Measurements from ENCODE around the gene INTS3. TPM values are rescaled to one million over a fixed set of nuclear protein-coding genes. Genes with fewer than 3 reads are reported as not detected.

INTS3 gene
- total and polyA plus RNA-seq, 8 donors = 13.5 to 56.2 (median 20.0) TPM

- no peaks in the 10 kb centered on the region for H3K9me3 ChIP-seq
- ATAC-seq (peak in 3 of 4 donors; percentile 49 to 74 (median 66)), DNase-seq (no peak), FAIRE-seq (no peak)
- no peaks in the 10 kb centered on the region for H3K4me1 ChIP-seq
- H3K36me3 ChIP-seq = peaks cover 0 to 12% (median 0%) of the 10 kb centered on the region in 3 donors
- WGBS, 2 donors = 83 to 85% methylated on average over 5 of the region's 5 CpGs
- H3K27ac ChIP-seq = no peak overlapping the region
- H3K4me3 ChIP-seq = no peak overlapping the region
- intact Hi-C loops (cut with DNase I) = no loop called here
- no peaks in the 10 kb centered on the region for H3K27me3 ChIP-seq
- TF ChIP-seq CTCF (IDR thresholded peaks at IDR 0.05) = no peak
These were observed 77.3 kb downstream of the INTS3 start for GRCh38 chr1:153805042-153805745.

GRCh38 chr1:153805886-153806719 is 78.3 kb downstream of the INTS3 start:
- WGBS, 2 donors = 83 to 84% methylated on average over 11 of the region's 11 CpGs
- H3K9me3 ChIP-seq = no peaks in the 10 kb centered on the region
- TF ChIP-seq CTCF (IDR thresholded peaks at IDR 0.05) = no peak
- no peaks in the 10 kb centered on the region for H3K27me3 ChIP-seq
- ATAC-seq = peak in 1 of 4 donors; percentile 17
- no peak overlapping the region for H3K27ac ChIP-seq
- no peak for FAIRE-seq
- no peak overlapping the region for H3K4me3 ChIP-seq
- H3K4me1 ChIP-seq = no peaks in the 10 kb centered on the region
- intact Hi-C loops (cut with DNase I) = no loop called here
- no peak for DNase-seq
- H3K36me3 ChIP-seq = peaks cover 0 to 21% (median 1%) of the 10 kb centered on the region in 3 donors

- H3K4me1 ChIP-seq = no peaks in the 10 kb centered on the region
- H3K27me3 ChIP-seq = no peaks in the 10 kb centered on the region
- no peak for TF ChIP-seq CTCF (IDR thresholded peaks at IDR 0.05)
- FAIRE-seq (no peak), DNase-seq (no peak), ATAC-seq (no peak)
- WGBS, 2 donors = 90 to 93% methylated on average over 13 of the region's 13 CpGs
- intact Hi-C loops (cut with DNase I) = loop anchor here in 1 of 3 donors (10.0 kb wide), 1 partner anchor 118 kb away; no protein-coding TSS in a partner anchor
- H3K4me3 ChIP-seq = no peak overlapping the region
- H3K9me3 ChIP-seq = no peaks in the 10 kb centered on the region
- peaks cover 0 to 67% (median 29%) of the 10 kb centered on the region in 3 donors for H3K36me3 ChIP-seq
- no peak overlapping the region for H3K27ac ChIP-seq
These were observed 88.5 kb downstream of the INTS3 start for GRCh38 chr1:153816283-153816889.

GRCh38 chr1:153818876-153819275 is 91.0 kb downstream of the INTS3 start:
- no peaks in the 10 kb centered on the region for H3K9me3 ChIP-seq
- no peak for TF ChIP-seq CTCF (IDR thresholded peaks at IDR 0.05)
- no peak overlapping the region for H3K4me3 ChIP-seq
- H3K36me3 ChIP-seq = peaks cover 0 to 48% (median 24%) of the 10 kb centered on the region in 3 donors
- FAIRE-seq (no peak), ATAC-seq (no peak), DNase-seq (no peak)
- no peak overlapping the region for H3K27ac ChIP-seq
- 83 to 85% methylated on average over 2 of the region's 2 CpGs for WGBS, 2 donors
- H3K4me1 ChIP-seq = no peaks in the 10 kb centered on the region
- intact Hi-C loops (cut with DNase I) = loop anchor here in 1 of 3 donors (10.0 kb wide), 1 partner anchor 116 kb away; no protein-coding TSS in a partner anchor
- no peaks in the 10 kb centered on the region for H3K27me3 ChIP-seq

Small RNA genes lying within 50 kb of the gene (microRNA-seq; reads per million reads assigned to microRNA genes)
- gene MIR8083 = 0 reads per million in 2 donors

Other genes starting within 250 kb of the INTS3 start
- 100 to 1,000 TPM in 2 of 6 donors, 10 to 100 TPM in 4; 21.4 to 264 (median 61.8) TPM for gene S100A6, start 192.1 kb upstream of the INTS3 start, total RNA-seq
- 100 to 1,000 TPM; 304 to 495 TPM for gene S100A6, start 192.1 kb upstream of the INTS3 start, polyA plus RNA-seq
- not detected for gene S100A5, start 187.1 kb upstream of the INTS3 start, total RNA-seq
- gene S100A5, start 187.1 kb upstream of the INTS3 start, polyA plus RNA-seq = not detected
- gene S100A4, start 182.2 kb upstream of the INTS3 start, total RNA-seq = 10 to 100 TPM in 4 of 6 donors, 1 to 10 TPM in 2; 5.0 to 40.9 (median 24.4) TPM
- gene S100A4, start 182.2 kb upstream of the INTS3 start, polyA plus RNA-seq = 100 to 1,000 TPM in 1 of 2 donors, 10 to 100 TPM in 1; 88.6 to 149 TPM
- under 1 TPM in 3 of 6 donors, not detected in 3; 0.20 to 0.70 (median 0.66) TPM for gene S100A3, start 178.8 kb upstream of the INTS3 start, total RNA-seq
- gene S100A3, start 178.8 kb upstream of the INTS3 start, polyA plus RNA-seq = 1 to 10 TPM in 1 of 2 donors, under 1 TPM in 1; 0.38 to 1.1 TPM
- gene S100A2, start 162.2 kb upstream of the INTS3 start, total RNA-seq = 1 to 10 TPM in 1 of 6 donors, under 1 TPM in 3, not detected in 2; 0.60 to 2.1 (median 0.68) TPM
- 1 to 10 TPM; 1.9 to 2.8 TPM for gene S100A2, start 162.2 kb upstream of the INTS3 start, polyA plus RNA-seq
- 10 to 100 TPM in 4 of 6 donors, 1 to 10 TPM in 2; 8.1 to 30.8 (median 13.4) TPM for gene S100A16, start 114.9 kb upstream of the INTS3 start, total RNA-seq
- gene S100A16, start 114.9 kb upstream of the INTS3 start, polyA plus RNA-seq = 10 to 100 TPM; 31.1 to 43.9 TPM
- gene S100A14, start 111.7 kb upstream of the INTS3 start, total RNA-seq = 10 to 100 TPM in 4 of 6 donors, 1 to 10 TPM in 2; 3.6 to 21.6 (median 11.1) TPM
- 10 to 100 TPM; 20.2 to 23.7 TPM for gene S100A14, start 111.7 kb upstream of the INTS3 start, polyA plus RNA-seq
- 10 to 100 TPM; 22.0 to 47.3 (median 30.5) TPM for gene S100A13, start 100.5 kb upstream of the INTS3 start, total RNA-seq
- gene S100A13, start 100.5 kb upstream of the INTS3 start, polyA plus RNA-seq = 100 to 1,000 TPM; 105 to 125 TPM
- 10 to 100 TPM in 1 of 6 donors, 1 to 10 TPM in 5; 1.9 to 14.0 (median 4.0) TPM for gene S100A1, start 99.6 kb upstream of the INTS3 start, total RNA-seq
- 1 to 10 TPM; 2.5 to 7.9 TPM for gene S100A1, start 99.6 kb upstream of the INTS3 start, polyA plus RNA-seq
- gene CHTOP, start 94.0 kb upstream of the INTS3 start, total RNA-seq = 10 to 100 TPM; 27.9 to 49.2 (median 34.8) TPM
- 10 to 100 TPM; 54.9 to 87.4 TPM for gene CHTOP, start 94.0 kb upstream of the INTS3 start, polyA plus RNA-seq
- 10 to 100 TPM in 3 of 6 donors, 1 to 10 TPM in 3; 7.5 to 17.8 (median 10.2) TPM for gene SNAPIN, start 69.3 kb upstream of the INTS3 start, total RNA-seq
- 10 to 100 TPM; 13.5 to 27.3 TPM for gene SNAPIN, start 69.3 kb upstream of the INTS3 start, polyA plus RNA-seq
- gene ILF2, start 57.1 kb upstream of the INTS3 start, total RNA-seq = 10 to 100 TPM; 30.5 to 63.2 (median 54.3) TPM
- 10 to 100 TPM; 25.7 to 61.3 TPM for gene ILF2, start 57.1 kb upstream of the INTS3 start, polyA plus RNA-seq
- gene NPR1, start 49.4 kb upstream of the INTS3 start, total RNA-seq = 1 to 10 TPM; 1.6 to 6.9 (median 3.6) TPM
- gene NPR1, start 49.4 kb upstream of the INTS3 start, polyA plus RNA-seq = 10 to 100 TPM; 10.2 to 11.8 TPM
- 10 to 100 TPM in 3 of 6 donors, 1 to 10 TPM in 3; 9.0 to 23.6 (median 10.8) TPM for gene SLC27A3, start 47.4 kb downstream of the INTS3 start, total RNA-seq
- 10 to 100 TPM; 46.9 to 64.0 TPM for gene SLC27A3, start 47.4 kb downstream of the INTS3 start, polyA plus RNA-seq
- gene GATAD2B, start 194.9 kb downstream of the INTS3 start, total RNA-seq = 10 to 100 TPM; 15.0 to 27.1 (median 17.1) TPM
- 1 to 10 TPM; 4.8 to 7.4 TPM for gene GATAD2B, start 194.9 kb downstream of the INTS3 start, polyA plus RNA-seq
- gene DENND4B, start 218.7 kb downstream of the INTS3 start, total RNA-seq = 10 to 100 TPM; 17.8 to 41.7 (median 20.4) TPM
- gene DENND4B, start 218.7 kb downstream of the INTS3 start, polyA plus RNA-seq = 10 to 100 TPM; 48.9 to 57.0 TPM
- 10 to 100 TPM; 13.4 to 27.6 (median 18.3) TPM for gene CRTC2, start 230.6 kb downstream of the INTS3 start, total RNA-seq
- 10 to 100 TPM; 36.9 to 48.6 TPM for gene CRTC2, start 230.6 kb downstream of the INTS3 start, polyA plus RNA-seq
- 10 to 100 TPM; 20.0 to 46.1 (median 27.0) TPM for gene SLC39A1, start 235.5 kb downstream of the INTS3 start, total RNA-seq
- 10 to 100 TPM; 22.8 to 38.1 TPM for gene SLC39A1, start 235.5 kb downstream of the INTS3 start, polyA plus RNA-seq
- gene CREB3L4, start 239.9 kb downstream of the INTS3 start, total RNA-seq = 10 to 100 TPM in 2 of 6 donors, 1 to 10 TPM in 4; 6.5 to 13.2 (median 8.0) TPM
- 10 to 100 TPM; 13.3 to 19.6 TPM for gene CREB3L4, start 239.9 kb downstream of the INTS3 start, polyA plus RNA-seq
- gene JTB, start 249.6 kb downstream of the INTS3 start, total RNA-seq = 100 to 1,000 TPM in 2 of 6 donors, 10 to 100 TPM in 4; 82.6 to 106 (median 95.6) TPM
- 100 to 1,000 TPM; 117 to 180 TPM for gene JTB, start 249.6 kb downstream of the INTS3 start, polyA plus RNA-seq

Measured in pancreas (tissue), 10 donors.